ENCODE measurements around the gene TNFRSF1A.
"Not testable (repeated sequence)": the region's sequence is repeated elsewhere in the genome, so short reads cannot be mapped to it uniquely, and the experiment has no call there.

TNFRSF1A gene

GRCh38 chr12:6344101-6344660 is 2.3 kb upstream of the TNFRSF1A start:
- not testable (repeated sequence) for H3K4me3 ChIP-seq (ENCODE audit: low read length); H3K9me3 ChIP-seq (ENCODE audit: control insufficient read depth, insufficient read depth, low read length); H3K4me1 ChIP-seq (ENCODE audit: control insufficient read depth, insufficient read depth, low read length); H3K27ac ChIP-seq (ENCODE audit: low read length); H3K27me3 ChIP-seq (ENCODE audit: control insufficient read depth, insufficient read depth, low read length); H3K36me3 ChIP-seq (ENCODE audit: control insufficient read depth, insufficient read depth, low read length); DNase-seq (ENCODE audit: low read depth, low spot score)
- no CpG with 5 or more reads among the region's 11 CpGs for WGBS (ENCODE audit: insufficient coverage, insufficient read length)

GRCh38 chr12:6343518-6343917 is 1.6 kb upstream of the TNFRSF1A start:
- no CpG with 5 or more reads among the region's 5 CpGs for WGBS (ENCODE audit: insufficient coverage, insufficient read length)
- Histone ChIP-seq H3K4me1 (ENCODE audit: control insufficient read depth, insufficient read depth, low read length) (peaks cover 8% of the 10 kb centered on the region), H3K4me3 (ENCODE audit: low read length) (no peak overlapping the region), H3K9me3 (ENCODE audit: control insufficient read depth, insufficient read depth, low read length) (no peaks in the 10 kb centered on the region), H3K27ac (ENCODE audit: low read length) (no peak overlapping the region), H3K27me3 (ENCODE audit: control insufficient read depth, insufficient read depth, low read length) (no peaks in the 10 kb centered on the region), H3K36me3 (ENCODE audit: control insufficient read depth, insufficient read depth, low read length) (peaks cover 3% of the 10 kb centered on the region; the same call in 1 of the 2 replicates)
- no peak for DNase-seq (ENCODE audit: low read depth, low spot score)

GRCh38 chr12:6342140-6342889 is 439 bp upstream of the TNFRSF1A start:
- no CpG with 5 or more reads among the region's 7 CpGs for WGBS (ENCODE audit: insufficient coverage, insufficient read length)

GRCh38 chr12:6340745-6341416 is 995 bp downstream of the TNFRSF1A start:
- H3K27ac ChIP-seq (ENCODE audit: low read length), result no peak overlapping the region
- peak overlapping the region; percentile 61 for H3K4me3 ChIP-seq (ENCODE audit: low read length)
- no peaks in the 10 kb centered on the region for H3K36me3 ChIP-seq (ENCODE audit: control insufficient read depth, insufficient read depth, low read length)
- H3K4me1 ChIP-seq (ENCODE audit: control insufficient read depth, insufficient read depth, low read length), result peaks cover 20% of the 10 kb centered on the region
- no peaks in the 10 kb centered on the region for H3K27me3 ChIP-seq (ENCODE audit: control insufficient read depth, insufficient read depth, low read length)
- no peak for DNase-seq (ENCODE audit: low read depth, low spot score)
- no peaks in the 10 kb centered on the region for H3K9me3 ChIP-seq (ENCODE audit: control insufficient read depth, insufficient read depth, low read length)
- WGBS (ENCODE audit: insufficient coverage, insufficient read length), result no CpG with 5 or more reads among the region's 15 CpGs

More at GRCh38 chr12:6342140-6342889, 439 bp upstream of the TNFRSF1A start:
- no peaks in the 10 kb centered on the region for H3K9me3 ChIP-seq (ENCODE audit: control insufficient read depth, insufficient read depth, low read length)
- H3K4me3 ChIP-seq (ENCODE audit: low read length), result no peak overlapping the region; the same call in 1 of the 2 replicates
- no peak for DNase-seq (ENCODE audit: low read depth, low spot score)
- H3K4me1 ChIP-seq (ENCODE audit: control insufficient read depth, insufficient read depth, low read length), result peaks cover 15% of the 10 kb centered on the region
- peaks cover 2% of the 10 kb centered on the region; the same call in 1 of the 2 replicates for H3K36me3 ChIP-seq (ENCODE audit: control insufficient read depth, insufficient read depth, low read length)
- H3K27me3 ChIP-seq (ENCODE audit: control insufficient read depth, insufficient read depth, low read length), result no peaks in the 10 kb centered on the region
- no peak overlapping the region for H3K27ac ChIP-seq (ENCODE audit: low read length)

- no peaks in the 10 kb centered on the region for H3K27me3 ChIP-seq (ENCODE audit: control insufficient read depth, insufficient read depth, low read length)
- H3K27ac ChIP-seq (ENCODE audit: low read length), result no peak overlapping the region
- no peaks in the 10 kb centered on the region for H3K36me3 ChIP-seq (ENCODE audit: control insufficient read depth, insufficient read depth, low read length)
- no CpG with 5 or more reads among the region's 9 CpGs for WGBS (ENCODE audit: insufficient coverage, insufficient read length)
- H3K4me1 ChIP-seq (ENCODE audit: control insufficient read depth, insufficient read depth, low read length), result peaks cover 23% of the 10 kb centered on the region
- DNase-seq (ENCODE audit: low read depth, low spot score), result no peak
- H3K4me3 ChIP-seq (ENCODE audit: low read length), result no peak overlapping the region; the same call in 1 of the 2 replicates
- H3K9me3 ChIP-seq (ENCODE audit: control insufficient read depth, insufficient read depth, low read length), result no peaks in the 10 kb centered on the region
These were observed 1.7 kb downstream of the TNFRSF1A start for GRCh38 chr12:6340032-6340638.

- H3K4me3 ChIP-seq (ENCODE audit: low read length), result no peak overlapping the region
- H3K9me3 ChIP-seq (ENCODE audit: control insufficient read depth, insufficient read depth, low read length), result no peaks in the 10 kb centered on the region
- no CpG with 5 or more reads among the region's 3 CpGs for WGBS (ENCODE audit: insufficient coverage, insufficient read length)
- H3K27ac ChIP-seq (ENCODE audit: low read length), result no peak overlapping the region
- H3K4me1 ChIP-seq (ENCODE audit: control insufficient read depth, insufficient read depth, low read length), result peaks cover 23% of the 10 kb centered on the region
- H3K36me3 ChIP-seq (ENCODE audit: control insufficient read depth, insufficient read depth, low read length), result no peaks in the 10 kb centered on the region
- no peaks in the 10 kb centered on the region for H3K27me3 ChIP-seq (ENCODE audit: control insufficient read depth, insufficient read depth, low read length)
- no peak for DNase-seq (ENCODE audit: low read depth, low spot score)
These were observed 2.9 kb downstream of the TNFRSF1A start for GRCh38 chr12:6338955-6339354.

GRCh38 chr12:6338536-6338935 is 3.3 kb downstream of the TNFRSF1A start:
- not testable (repeated sequence) for DNase-seq (ENCODE audit: low read depth, low spot score); H3K27ac ChIP-seq (ENCODE audit: low read length); H3K4me3 ChIP-seq (ENCODE audit: low read length); H3K9me3 ChIP-seq (ENCODE audit: control insufficient read depth, insufficient read depth, low read length); H3K27me3 ChIP-seq (ENCODE audit: control insufficient read depth, insufficient read depth, low read length); H3K36me3 ChIP-seq (ENCODE audit: control insufficient read depth, insufficient read depth, low read length)
- no CpG with 5 or more reads among the region's 8 CpGs for WGBS (ENCODE audit: insufficient coverage, insufficient read length)
- peaks cover 22% of the 10 kb centered on the region for H3K4me1 ChIP-seq (ENCODE audit: control insufficient read depth, insufficient read depth, low read length)

GRCh38 chr12:6337958-6338433 is 3.9 kb downstream of the TNFRSF1A start:
- Histone ChIP-seq H3K4me3 (ENCODE audit: low read length) (no peak overlapping the region), H3K27me3 (ENCODE audit: control insufficient read depth, insufficient read depth, low read length) (no peaks in the 10 kb centered on the region), H3K36me3 (ENCODE audit: control insufficient read depth, insufficient read depth, low read length) (peaks cover 8% of the 10 kb centered on the region), H3K9me3 (ENCODE audit: control insufficient read depth, insufficient read depth, low read length) (no peaks in the 10 kb centered on the region), H3K4me1 (ENCODE audit: control insufficient read depth, insufficient read depth, low read length) (peaks cover 22% of the 10 kb centered on the region), H3K27ac (ENCODE audit: low read length) (no peak overlapping the region)
- no CpG with 5 or more reads among the region's 12 CpGs for WGBS (ENCODE audit: insufficient coverage, insufficient read length)
- DNase-seq (ENCODE audit: low read depth, low spot score), result no peak

- no peaks in the 10 kb centered on the region for H3K9me3 ChIP-seq (ENCODE audit: control insufficient read depth, insufficient read depth, low read length)
- no CpG with 5 or more reads among the region's 15 CpGs for WGBS (ENCODE audit: insufficient coverage, insufficient read length)
- peak overlapping the region; percentile 21 for H3K27ac ChIP-seq (ENCODE audit: low read length)
- peaks cover 12% of the 10 kb centered on the region for H3K36me3 ChIP-seq (ENCODE audit: control insufficient read depth, insufficient read depth, low read length)
- no peak for DNase-seq (ENCODE audit: low read depth, low spot score)
- H3K4me1 ChIP-seq (ENCODE audit: control insufficient read depth, insufficient read depth, low read length), result peaks cover 22% of the 10 kb centered on the region
- H3K27me3 ChIP-seq (ENCODE audit: control insufficient read depth, insufficient read depth, low read length), result no peaks in the 10 kb centered on the region
- no peak overlapping the region for H3K4me3 ChIP-seq (ENCODE audit: low read length)
These were observed 4.7 kb downstream of the TNFRSF1A start for GRCh38 chr12:6336889-6337853.
